Activated T-cell treated with anti-CD3 and anti-CD28 coated beads, Interleukin-2, amount 50 U/mL, for 48 hours (primary cell): ENCODE measurements around the gene DNAAF5.
"Not testable (repeated sequence)": the region's sequence is repeated elsewhere in the genome, so short reads cannot be mapped to it uniquely, and the experiment has no call there.

Experiments
- DNase-seq, 2 experiments: peaks; one replicate each; pipeline ENCODE4 v3.0.0-alpha.2; 2020

Gene DNAAF5

GRCh38 chr7:730501-731439 is 4.3 kb downstream of the DNAAF5 start:
- no peak for DNase-seq

DNA sequence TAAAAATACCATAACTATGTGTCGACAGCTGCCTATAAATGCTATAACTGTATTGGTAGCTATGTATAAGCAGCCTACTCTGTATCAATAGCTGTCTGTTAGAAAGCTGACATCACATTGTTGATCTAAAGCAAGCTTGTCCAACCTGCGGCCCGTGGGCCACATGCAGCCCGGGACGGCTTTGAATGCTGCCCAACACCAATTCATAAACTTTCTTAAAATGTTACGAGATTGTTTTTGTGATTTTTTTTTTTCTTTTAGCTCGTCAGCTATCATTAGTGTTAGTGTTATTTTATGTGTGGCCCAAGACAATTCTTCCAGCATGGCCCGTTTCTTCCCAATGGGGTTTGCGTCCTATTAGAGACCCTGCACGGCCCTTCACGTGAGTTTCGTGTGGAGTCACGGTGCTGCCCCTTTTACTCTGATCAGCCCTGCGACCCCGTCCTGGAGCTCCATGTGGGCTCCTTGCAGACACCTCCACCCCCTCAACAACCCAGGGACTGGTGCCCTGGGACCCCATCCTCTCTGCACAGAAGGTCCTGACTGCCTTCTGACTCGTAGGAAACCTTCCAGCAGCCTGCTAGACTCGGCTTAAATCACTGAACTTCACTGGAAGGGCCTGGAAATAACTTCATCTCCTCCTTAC is 5.1 kb downstream of the DNAAF5 start:
- DNase-seq = no peak

DNA sequence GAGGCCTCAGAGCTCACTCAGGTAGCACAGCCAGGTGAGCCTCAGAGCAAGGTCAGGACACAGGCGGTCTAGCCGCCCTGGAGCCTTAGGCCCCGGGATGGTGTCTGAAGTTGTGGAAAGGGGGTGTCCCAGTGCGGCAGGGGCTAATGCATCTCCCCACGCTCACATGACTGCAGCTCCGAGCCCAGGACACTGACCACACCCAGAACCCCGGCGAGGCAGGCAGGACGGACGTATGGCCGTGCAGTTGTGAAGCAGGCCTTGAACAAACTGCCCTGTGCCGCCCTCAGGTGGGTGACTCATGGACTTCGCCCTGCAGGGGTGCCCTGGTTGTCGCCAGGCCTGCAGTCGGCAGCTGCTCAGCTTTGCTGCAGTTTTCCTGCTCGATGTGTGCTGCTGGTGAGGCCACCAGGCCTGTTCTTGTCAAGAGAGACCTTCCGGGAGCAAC is 5.6 kb downstream of the DNAAF5 start:
- DNase-seq = no peak

DNA sequence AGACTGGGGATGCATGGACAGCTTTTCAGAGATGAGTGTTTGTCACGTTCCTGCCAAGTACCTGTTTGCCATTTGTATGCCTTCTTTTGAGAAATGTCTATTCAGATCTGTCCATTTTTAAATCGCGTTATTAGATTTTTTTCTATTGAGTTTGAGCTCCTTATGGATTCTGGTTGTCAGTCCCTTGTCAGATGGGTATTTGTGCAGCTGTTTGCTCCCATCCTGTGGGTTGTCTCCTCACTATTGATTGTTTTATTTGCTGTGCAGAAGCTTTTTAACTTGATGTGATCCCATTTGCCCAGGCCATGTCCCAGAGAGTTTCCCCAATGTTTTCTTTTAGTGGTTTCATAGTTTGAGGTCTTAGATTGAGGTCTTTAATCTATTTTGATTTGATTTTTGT is 6.1 kb downstream of the DNAAF5 start:
- DNase-seq = no peak

- DNase-seq = no peak
These were observed 7.7 kb downstream of the DNAAF5 start for GRCh38 chr7:734214-734613.

DNA sequence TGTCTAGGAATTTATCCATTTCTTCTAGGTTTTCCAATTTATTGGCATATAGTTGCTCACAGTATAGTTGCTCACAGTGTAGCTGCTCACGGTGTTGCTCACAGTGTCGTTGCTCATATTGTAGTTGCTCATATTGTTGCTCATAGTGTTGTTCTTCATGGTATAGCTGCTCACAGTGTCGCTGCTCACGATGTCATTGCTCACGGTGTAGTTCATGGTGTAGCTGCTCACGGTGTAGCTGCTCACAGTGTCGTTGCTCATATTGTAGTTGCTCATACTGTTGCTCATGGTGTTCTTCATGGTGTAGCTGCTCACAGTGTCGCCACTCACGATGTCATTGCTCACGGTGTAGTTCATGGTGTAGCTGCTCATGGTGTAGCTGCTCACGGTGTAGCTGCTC is 8.3 kb downstream of the DNAAF5 start:
- DNase-seq = no peak

GRCh38 chr7:738241-738640 is 11.7 kb downstream of the DNAAF5 start:
- no peak for DNase-seq

GRCh38 chr7:738723-739454 is 12.4 kb downstream of the DNAAF5 start:
- DNase-seq = no peak

- DNase-seq = no peak
These were observed 13.0 kb downstream of the DNAAF5 start for GRCh38 chr7:739455-739982.

DNA sequence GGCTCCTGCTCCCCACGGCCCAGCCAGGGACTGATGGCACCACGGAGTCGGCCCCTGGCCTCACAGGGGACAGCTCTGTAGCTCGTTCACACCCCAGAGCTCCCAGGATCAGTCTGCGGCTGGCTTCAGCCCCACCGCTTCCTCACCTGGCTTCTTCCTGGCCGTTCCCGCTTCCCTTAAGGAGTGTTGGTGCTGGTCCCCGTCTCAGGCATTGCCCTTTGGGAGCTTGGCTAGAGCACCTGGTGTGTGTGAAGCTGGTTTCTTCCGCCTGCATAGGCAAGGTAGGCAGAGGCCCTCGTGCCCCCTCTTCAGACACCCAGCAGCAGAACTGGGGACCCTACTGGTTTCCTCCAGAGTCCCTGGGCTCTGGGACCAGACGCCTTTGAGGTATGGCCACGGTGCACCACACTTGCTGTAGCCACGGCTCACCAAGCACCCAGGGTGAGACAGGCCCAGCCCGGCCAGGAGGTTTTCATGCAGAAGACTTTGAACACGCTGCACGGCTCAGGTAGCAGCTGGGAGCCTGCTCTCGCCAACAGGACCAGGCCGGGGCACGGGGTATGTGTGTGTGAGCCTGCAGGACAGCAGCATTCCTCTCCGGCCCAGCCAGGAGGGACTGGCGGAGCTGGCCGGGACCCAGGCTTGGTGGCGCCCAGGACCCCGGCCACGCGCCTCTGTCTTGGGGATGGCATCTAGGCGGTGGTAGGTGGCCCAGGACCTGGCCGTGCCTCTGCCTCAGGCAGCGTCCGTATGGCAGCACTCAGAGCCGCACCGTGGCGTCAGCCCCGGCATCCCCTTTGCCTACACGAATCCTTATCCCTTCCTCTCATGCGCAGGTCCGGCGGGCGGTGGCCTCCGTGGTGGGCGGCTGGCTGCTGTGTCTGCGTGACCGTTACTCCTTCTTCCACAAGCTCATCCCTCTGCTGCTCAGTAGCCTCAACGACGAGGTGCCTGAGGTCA is 13.8 kb downstream of the DNAAF5 start:
- DNase-seq = no peak

DNA sequence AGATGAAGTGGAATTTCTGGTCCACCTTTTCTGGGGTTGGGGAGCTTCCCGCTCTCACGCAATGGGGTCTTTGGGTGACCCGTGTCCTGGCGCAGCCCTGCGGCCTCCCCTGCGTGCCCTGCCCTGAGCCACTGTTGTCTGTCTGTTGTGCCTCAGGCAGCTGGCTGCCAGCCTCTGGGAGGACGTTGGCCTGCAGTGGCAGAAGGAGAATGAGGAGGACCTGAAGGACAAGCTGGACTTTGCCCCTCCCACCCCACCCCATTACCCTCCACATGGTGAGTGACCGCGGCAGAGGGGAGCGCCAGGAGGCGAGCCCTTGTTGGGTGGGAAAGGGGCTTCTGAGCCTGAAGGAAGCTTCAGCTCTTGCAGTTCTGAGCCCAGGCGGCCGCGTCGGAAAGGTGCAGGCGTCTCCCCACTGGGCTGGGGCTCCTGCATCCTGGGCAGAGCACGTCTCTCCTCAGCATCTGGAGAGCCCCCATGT is 14.7 kb downstream of the DNAAF5 start:
- no peak for DNase-seq

- DNase-seq = no peak
These were observed 15.4 kb downstream of the DNAAF5 start for GRCh38 chr7:741850-742249.

- no peak for DNase-seq
These were observed 16.3 kb downstream of the DNAAF5 start for GRCh38 chr7:742791-743190.

DNA sequence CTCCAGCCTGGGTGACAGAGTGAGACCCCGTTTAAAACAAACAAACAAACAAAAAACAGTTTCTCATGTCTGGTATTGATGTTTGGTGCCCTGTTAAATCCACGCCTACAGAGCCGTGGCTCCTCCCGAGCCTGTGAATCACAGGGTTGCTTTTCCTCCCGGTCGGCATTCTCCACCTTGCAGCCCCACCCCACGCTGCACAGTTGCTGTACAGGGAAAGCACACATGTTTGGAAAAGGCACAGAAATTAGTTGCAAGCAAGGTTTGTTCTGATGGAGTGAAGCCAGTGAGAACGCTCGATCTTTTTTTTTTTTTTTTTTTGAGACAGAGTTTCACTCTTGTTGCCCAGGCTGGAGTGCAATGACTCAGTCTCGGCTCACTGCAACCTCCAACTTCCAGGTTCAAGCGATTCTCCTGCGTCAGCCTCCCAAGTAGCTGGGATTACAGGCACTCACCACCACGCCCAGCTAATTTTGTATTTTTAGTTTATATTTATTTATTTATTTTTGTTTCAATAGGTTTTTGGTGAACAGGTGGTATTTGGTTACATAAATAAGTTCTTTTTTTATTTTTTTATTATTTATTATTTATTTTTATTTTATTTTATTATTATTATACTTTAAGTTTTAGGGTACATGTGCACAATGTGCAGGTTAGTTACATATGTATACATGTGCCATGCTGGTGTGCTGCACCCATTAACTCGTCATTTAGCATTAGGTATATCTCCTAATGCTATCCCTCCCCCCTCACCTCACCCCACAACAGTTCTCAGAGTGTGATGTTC is 17.0 kb downstream of the DNAAF5 start:
- DNase-seq = not testable (repeated sequence)

DNA sequence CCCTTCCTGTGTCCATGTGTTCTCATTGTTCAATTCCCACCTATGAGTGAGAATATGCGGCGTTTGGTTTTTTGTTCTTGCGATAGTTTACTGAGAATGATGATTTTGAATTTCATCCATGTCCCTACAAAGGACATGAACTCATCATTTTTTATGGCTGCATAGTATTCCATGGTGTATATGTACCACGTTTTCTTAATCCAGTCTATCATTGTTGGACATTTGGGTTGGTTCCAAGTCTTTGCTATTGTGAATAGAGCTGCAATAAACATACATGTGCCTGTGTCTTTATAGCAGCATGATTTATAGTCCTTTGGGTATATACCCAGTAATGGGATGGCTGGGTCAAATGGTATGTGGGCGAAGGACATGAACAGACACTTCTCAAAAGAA is 17.6 kb downstream of the DNAAF5 start:
- DNase-seq = not testable (repeated sequence)

- DNase-seq = no peak
These were observed 18.4 kb downstream of the DNAAF5 start for GRCh38 chr7:744854-745430.

DNA sequence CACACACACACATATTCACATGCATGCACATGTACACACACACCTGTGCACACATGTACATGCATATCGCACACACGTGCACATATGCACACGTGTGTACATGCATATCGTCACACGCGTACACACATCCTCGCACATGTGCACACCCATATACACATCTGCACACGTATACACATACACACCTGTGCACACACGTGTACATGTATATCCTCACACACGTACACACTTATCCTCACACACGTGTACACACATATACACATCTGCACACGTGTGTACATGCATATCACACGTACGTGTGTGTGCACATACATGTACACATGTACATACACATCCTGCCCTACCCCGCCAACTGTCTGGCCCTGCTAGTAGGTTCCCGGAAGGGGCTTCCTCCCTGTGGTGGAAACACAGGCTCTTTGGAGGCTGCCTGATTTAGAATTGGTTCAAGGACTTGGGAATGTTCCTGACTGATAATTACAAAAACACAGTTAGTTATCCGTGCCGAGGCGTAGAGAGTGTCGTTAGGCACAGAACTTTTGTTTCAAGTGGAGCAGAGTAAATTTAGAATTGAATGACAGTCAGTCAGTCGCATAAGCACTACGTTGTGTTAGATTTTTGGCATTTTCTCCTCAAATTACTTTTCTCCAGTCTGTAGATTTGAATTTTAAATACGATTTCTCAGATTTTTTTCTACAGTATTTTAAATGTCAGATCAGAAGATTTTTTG is 19.1 kb downstream of the DNAAF5 start:
- DNase-seq = no peak

GRCh38 chr7:746155-747061 is 19.9 kb downstream of the DNAAF5 start:
- no peak for DNase-seq

DNA sequence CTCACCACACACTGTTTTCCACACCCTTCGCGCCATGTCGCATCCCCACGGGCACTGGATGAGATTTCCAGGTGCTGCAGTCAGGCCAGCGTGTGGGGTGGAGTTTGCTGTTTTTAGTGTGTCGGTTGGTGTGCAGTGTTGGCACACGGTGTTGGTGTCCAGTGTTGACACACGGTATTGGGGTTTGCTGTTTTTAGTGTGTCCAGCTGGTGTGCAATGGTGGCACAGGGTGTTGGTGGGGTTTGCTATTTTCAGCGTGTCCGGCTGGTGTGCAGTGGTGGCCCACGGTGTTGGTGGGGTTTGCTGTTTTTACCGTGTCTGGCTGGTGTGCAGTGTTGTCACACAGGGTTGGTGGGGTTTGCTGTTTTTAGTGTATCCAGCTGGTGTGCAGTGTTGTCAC is 20.7 kb downstream of the DNAAF5 start:
- no peak for DNase-seq
